Measurements from ENCODE around the gene CMSS1.

DNA sequence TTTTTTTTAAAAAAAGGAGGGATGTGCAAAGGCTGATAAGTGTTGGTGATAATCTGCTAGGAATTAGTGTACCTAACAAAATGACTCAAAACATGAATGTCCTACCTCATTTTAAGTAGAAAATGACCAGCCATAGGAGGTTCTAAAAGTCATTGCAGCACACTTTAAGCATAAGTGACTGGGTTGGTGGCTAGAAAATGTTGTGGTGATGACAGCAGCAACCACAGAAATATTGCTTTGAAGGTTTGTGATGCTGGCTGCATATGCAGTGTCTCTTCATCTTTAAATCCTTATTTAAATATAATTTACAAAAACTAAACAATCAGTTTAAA lies 55.2 kb downstream of the CMSS1 start:
- no peak for TF ChIP-seq POLR2AphosphoS5 (IDR thresholded peaks at IDR 0.05; ENCODE audit: low read depth, low read length)
- no peak for TF ChIP-seq TAF1 (IDR thresholded peaks at IDR 0.05; ENCODE audit: borderline replicate concordance, insufficient read depth, low read length)
